Measurements from ENCODE around the gene CWC15.
A peak's percentile ranks its signal among the peaks of the same experiment; 100 is the strongest.
"Not testable (repeated sequence)": the region's sequence is repeated elsewhere in the genome, so short reads cannot be mapped to it uniquely, and the experiment has no call there.

CWC15 gene

DNA sequence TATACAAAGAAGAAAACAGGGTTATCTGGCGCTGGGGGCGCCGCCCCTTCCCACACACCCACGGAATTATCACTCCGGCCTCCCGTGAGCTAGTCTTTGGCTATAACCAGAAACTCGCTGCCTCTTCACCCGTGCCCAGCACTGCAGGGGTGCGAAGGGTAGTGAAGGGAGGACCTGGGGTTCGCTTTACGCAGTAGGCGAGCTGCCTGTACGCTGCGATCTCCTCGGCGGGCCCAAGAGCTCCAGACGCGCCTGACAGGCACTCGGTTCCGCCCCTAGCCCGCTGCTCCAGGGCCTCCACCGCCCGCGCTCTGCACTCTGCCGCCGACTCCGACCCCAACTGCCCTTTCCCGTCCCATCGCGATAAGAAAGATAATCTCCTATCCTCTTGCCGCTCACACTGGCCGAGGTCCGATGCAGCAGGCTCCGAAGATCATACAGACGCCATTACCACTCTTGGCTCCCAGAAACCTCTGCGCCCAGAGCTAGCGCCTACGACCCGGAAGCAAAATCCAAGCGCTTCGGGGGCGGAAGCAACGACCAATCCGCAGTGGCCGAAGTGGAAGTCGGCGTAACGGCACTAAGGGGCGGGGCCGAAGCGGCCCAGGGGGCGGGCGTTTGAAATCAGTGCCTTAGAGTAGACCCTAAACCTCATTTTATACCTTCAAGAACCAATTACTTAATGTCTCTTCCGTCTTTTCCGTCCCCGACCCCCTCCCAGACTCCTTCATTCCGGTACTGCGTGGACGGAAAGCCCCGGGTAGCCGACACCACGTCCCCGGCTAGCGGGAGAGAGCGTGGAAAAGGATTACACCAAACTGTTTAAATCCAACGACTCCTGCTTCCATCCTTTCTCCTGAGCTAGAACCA, at the start of gene CWC15, which contains the start of gene KDM4D:
TSS of gene CWC15 (minus strand) at position 458 of the 870 bp plus-strand sequence. CDS start 1,371 bp downstream, outside the sequence.
TSS of gene KDM4D (plus strand) at position 611 of the 870 bp plus-strand sequence. CDS start 23,664 bp downstream, outside the sequence.
- DNase-seq (ENCODE audit: low read depth), result peak; percentile 92

DNA sequence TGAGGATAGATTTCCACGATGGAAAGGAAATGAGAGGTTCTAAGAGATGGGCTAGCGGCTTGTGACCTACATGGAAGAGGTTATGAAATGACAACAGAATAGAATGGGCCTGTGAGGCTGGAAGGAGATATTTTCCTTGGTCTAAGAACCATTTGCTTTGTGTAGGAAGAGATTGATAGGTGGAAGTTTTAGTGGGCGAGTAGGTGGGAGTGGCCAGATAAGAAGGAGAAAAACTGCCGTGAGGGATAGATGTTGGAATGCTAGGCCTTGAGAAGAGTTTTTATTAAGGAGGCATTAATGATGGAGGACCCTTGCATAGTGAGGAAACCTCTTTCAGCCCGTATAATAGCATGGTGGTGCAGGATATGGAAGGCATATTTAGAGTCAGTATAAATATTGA, 48.1 kb upstream of the CWC15 start:
- not testable (repeated sequence) for DNase-seq (ENCODE audit: low read depth)

DNA sequence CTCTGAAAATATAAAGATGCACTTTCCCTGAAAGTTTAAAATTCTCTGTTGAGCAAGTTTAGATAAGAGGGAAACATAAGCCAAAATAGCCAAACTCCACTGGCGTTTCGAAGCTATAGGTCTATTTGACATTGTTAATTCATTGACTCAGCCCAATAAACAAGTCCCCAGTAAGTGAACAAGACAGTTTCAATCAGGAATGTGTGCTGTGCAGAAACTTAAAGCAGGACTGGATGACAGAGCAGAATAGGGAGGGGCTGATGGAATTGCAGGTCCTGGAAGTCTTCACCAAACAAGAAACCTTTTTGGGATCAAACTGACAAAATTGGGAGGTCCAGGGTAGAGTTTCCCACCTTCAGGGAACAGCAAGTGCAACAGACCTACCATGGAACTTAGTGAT, 42.8 kb upstream of the CWC15 start:
- no peak for DNase-seq (ENCODE audit: low read depth)

DNA sequence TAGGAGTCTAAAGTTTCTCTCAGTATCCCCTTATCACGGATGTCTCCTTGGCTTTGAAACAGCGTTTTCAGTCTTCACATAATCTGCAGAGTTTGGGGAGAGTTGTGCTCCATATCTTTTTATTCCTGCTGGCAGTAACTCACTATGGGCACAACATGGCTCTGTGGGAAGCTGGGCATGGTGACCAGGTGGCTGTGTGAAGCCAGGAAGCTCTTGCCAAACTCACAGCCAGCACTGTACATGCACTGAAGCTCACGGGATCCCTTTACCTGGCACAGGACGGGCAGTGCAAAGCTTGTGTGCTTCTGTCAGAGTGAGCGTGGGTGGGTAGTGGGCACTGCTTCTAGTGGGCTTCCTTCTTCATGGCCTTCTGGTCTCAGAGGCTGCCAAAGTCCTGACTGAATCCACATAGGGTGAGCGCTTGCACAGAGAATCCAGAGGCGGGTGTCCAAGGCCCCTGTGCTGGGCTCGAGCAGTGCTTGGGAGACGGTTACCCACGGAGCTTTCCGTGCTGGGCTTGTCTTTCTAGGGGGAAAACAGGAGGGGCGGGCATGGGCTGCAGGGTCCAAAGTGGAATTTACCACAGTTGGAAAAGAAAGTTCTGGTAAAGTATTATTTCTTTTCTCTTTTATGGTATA, 40.9 kb upstream of the CWC15 start:
- no peak for DNase-seq (ENCODE audit: low read depth)

DNA sequence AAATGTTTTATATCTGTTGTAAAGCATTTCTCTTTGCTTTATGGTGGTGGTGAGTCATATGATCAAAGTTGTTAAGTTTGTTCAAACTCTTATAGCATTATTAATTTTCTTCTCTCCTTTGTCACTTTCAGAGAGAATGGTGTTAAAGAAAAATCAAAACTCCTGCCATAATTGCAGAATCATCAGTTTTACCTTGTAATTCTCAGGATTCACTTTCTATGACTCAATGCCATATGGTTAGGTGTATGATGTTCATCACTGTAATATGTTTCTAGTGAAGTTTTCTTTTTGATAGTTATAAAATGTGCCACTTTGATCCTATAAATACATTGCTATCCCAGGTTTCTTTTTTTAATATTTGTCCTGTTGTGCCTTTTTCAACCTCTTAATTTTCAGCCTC, 38.0 kb upstream of the CWC15 start:
- no peak for DNase-seq (ENCODE audit: low read depth)

DNA sequence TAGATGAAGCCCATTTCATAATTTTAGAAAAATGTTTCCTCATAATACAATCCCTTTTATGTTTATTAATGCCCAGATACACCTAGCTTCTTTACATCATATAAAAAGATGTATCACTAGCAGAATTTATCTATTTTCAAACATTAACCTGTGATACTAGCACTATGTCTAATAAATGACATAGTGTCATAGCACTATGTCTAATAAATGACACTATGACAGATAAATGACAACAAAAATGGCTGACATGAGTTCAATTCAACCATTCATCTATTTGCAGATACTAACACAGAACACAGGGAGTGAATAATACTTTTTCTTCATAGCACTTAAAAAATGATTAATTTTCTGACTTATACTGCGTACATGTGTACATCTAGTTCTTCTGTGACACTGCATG, 32.3 kb upstream of the CWC15 start:
- DNase-seq (ENCODE audit: low read depth), result no peak

DNA sequence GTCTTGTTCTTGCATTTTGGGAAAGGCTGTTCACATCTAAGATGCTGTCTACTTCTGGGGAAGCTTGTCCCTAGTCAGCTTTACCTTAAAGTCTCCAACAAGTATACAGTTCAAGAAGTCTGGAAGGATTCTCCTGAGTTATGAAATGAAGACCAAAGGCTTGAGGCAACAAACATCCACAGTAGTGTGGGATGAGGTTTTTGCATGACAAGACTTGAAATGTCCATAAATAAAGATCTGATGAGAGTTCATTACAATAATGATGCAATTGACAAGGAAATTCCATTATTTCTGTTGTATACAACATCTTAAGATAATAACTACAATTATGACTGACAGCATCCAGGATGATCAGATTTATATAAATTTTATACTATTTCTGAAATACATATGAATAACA, 30.4 kb upstream of the CWC15 start:
- no peak for DNase-seq (ENCODE audit: low read depth)

DNA sequence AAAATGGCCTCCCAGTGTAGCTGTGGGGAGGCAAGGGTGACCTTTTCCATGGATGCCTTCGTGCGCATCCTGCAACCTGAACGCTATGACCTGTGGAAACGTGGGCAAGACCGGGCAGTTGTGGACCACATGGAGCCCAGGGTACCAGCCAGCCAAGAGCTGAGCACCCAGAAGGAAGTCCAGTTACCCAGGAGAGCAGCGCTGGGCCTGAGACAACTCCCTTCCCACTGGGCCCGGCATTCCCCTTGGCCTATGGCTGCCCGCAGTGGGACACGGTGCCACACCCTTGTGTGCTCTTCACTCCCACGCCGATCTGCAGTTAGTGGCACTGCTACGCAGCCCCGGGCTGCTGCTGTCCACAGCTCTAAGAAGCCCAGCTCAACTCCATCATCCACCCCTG, 24.9 kb upstream of the CWC15 start:
- DNase-seq (ENCODE audit: low read depth), result no peak

DNA sequence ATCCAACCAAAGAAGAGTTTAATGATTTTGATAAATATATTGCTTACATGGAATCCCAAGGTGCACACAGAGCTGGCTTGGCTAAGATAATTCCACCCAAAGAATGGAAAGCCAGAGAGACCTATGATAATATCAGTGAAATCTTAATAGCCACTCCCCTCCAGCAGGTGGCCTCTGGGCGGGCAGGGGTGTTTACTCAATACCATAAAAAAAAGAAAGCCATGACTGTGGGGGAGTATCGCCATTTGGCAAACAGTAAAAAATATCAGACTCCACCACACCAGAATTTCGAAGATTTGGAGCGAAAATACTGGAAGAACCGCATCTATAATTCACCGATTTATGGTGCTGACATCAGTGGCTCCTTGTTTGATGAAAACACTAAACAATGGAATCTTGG, 24.1 kb upstream of the CWC15 start:
- DNase-seq (ENCODE audit: low read depth), result no peak

DNA sequence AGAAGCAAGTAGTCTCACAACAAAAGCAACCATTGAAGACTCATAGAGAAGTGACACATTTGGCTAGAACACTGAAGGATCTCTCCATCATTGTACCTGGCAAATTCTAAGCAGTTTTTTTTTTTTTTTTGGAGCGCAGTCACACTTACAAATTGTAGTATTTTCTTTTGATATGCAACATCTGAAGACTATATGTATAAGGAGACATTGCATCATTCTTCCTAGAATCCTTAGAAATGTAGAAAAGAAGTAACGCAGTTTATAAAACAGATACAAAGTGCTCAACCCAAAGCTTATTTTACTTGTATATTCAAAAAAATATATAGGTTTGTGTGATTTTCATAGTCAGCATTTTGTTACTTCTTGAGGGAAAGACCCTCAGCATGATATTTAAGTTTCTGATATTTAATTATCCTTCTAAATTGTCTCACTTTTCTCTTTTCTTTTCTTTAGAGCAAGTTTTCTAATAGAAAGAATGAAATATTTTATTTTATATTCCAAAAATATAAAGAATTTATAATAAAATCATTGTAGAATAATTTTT, 20.1 kb upstream of the CWC15 start:
- DNase-seq (ENCODE audit: low read depth), result no peak

DNA sequence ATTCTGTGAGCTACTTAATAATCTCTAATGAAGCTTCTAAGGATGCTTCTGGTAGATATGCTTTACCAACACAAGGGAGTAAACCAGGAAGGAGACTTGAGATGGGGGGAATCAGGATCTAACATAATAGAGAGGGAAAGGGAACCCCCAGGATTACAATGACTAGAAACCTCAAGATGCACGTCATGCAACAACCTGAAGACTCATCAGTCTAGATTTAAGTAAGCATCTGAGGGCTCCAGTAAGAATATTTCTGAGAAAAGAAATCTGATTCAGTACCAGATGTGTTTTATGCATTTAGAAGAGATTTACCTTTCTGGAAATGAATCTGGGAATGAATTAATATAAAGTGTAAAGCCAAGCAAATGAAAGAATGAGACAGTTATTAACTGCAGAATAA, 15.4 kb upstream of the CWC15 start:
- DNase-seq (ENCODE audit: low read depth), result no peak

DNA sequence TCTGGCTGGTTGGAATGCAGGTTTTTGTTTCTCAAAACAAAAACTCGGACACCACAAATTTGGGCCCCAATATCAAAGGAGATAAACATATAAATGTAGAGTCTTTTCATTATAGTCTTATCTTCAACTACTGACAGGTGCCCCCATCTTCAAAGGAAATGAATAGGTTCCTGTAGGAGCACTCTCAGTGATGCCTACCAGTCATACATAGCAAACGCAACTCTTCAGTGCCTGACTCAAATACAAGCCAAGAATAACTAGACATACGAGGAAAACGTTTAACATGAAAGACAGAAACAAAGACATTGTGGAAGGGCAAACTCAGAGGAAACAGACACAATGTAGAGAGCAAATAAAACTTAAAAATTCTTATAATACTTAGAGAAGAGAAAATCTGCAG, 14.0 kb upstream of the CWC15 start:
- no peak for DNase-seq (ENCODE audit: low read depth)

DNA sequence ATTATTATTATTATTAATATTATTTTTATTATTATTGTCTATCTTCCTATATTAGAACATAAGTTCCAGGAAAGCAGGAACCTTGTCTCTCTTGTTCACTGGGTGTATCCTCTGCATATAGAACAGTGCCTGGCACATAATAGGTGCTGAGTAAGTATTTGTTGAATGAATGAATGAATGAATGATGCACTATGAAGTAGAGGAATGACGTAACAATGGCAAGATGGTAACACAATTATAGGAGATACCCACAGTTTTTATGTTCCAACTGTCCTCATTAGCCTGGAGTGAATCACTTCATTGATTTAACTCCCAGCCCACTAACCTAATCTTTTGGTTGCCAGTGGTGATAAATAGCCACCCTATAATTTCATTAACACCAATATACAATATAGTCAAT, 2.2 kb upstream of the CWC15 start:
- no peak for DNase-seq (ENCODE audit: low read depth)

DNA sequence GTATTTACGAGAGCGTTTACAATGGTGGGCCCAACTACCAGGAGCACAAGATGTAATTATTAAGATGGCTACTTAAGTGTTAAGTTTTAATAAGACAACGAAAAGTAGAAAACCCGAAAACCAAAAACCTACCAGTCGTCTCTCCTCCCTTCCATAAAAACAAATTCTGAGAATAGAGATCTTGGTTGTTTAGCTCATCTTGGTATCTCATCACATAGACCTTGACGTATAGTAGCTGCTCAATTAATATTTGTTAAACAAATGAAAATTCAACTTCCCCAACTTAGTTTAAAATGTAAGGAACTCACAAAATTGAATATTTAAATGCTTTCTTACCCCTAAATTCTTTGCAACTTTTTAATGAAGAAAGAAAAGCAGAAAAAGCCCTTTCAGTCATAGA, 822 bp upstream of the CWC15 start:
- DNase-seq (ENCODE audit: low read depth), result no peak

DNA sequence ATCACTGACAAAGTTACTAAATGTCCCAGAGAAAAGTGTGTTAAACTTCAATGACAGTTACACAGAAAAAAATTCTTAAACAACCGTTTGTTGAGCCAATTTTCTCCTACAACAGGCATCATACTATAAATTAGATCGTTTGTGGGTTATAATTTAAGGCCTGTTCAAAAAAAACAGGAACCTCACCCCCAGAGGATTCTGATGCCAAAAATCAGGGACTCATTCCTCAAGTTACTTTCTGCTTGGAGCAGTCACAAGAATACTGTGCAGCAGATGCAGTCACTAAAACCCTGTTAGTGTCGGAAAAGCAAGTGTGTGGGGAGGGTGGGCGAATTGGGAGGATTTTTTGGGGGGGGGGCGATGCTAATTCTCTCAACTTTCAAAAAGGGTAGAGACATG, 657 bp downstream of the CWC15 start:
- no peak for DNase-seq (ENCODE audit: low read depth)

DNA sequence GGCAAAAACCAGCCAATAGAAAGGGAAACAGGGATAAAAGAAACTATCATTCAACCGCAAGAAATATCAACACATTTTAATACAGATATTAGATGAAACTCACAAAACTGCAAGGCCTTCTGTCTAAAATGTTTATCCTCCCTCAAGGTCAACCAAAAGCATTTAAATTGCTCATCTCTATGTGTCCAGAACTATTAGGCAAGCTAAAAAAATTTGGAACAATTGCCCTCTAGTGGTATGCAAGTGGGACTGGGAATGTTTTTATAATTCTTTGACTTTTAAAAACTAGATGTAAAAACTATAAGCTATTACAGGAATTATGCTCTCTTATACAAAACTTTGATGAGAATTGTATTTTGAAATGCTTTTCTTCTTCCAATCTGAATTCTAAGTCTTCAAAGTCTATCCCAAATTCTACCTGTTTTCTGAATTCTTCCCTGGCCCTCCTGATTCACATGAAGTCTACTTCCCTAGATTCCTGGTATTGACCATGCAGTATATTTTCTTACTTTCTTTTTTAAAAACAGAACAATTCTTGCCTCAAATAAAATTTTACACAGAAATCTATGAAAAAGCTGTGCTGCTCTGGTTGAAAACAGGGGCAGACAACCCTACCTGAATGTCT, 4.9 kb downstream of the CWC15 start:
- no peak for DNase-seq (ENCODE audit: low read depth)

DNA sequence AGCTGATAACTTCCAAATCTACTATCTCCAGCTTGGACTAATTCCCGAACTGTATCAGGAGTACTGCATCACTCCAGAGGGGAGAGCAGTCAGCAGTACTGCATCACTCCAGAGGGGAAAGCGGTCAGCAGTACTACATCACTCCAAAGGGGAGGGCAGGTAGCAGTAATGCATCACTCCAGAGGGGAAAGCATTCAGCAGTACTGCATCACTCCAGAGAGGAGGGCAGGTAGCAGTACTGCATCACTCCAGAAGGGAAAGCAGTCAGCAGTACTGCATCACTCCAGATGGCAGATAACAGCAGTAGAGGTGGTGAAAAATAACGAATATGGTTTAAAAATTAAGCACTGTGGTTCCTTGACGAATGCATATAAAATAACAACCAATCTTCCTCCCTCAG, 8.4 kb downstream of the CWC15 start:
- no peak for DNase-seq (ENCODE audit: low read depth)

DNA sequence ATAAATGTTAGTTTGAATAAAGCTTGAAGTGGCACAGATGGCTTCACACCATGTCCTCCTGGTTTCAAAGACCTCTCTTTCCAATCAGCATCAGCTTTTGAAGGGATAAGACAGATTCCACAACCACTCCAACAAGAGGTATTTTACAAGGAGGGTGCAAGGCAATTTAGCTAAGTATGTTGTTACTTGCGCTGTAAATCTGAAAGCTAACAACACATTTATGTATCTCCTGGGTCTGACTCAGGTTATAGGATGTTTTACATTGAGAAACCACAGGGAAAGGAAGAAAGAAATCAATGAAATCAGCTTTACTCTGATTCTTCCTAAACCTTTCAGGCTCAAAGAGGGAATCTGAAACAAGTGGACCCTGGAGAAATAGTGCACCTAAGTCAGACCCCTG, 12.1 kb downstream of the CWC15 start:
- no peak for DNase-seq (ENCODE audit: low read depth)

DNA sequence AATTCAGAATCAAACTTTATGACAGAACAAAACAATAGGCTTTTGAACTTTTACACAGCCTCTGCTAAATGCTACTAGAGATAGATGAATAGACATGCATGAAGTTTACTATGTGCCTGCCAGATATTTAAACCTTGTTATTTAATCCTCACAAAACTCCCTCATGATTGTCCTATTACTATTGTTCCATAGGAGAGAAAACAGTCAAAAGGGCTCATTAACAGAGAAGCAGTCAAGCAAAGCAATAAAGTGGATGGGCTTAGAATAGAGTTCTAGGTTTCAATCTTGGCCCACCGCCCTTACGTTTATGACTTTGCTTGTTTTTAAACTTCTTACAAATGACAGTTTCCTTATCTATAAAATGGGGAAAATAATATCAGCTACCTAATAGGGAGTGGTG, 12.9 kb downstream of the CWC15 start:
- no peak for DNase-seq (ENCODE audit: low read depth)

DNA sequence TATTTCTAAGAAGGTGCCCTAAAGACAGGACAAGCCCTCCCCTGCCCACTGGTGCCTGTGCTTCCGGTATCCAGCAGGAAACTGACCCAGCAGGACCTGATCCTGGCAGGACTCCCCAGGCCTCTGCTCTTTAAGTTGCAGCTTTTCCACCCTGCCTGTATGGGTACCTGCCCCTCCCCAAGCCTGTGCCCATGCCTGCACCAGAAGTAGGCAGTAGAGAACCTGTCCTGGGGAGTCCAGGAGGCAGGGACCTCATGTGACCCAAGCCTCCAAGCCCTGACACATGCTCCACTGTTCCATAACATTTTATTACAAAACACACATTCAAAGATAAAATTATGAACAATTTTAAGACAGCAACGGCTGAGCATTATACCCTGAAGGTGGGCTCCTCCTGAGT, 14.2 kb downstream of the CWC15 start:
- DNase-seq (ENCODE audit: low read depth), result no peak

DNA sequence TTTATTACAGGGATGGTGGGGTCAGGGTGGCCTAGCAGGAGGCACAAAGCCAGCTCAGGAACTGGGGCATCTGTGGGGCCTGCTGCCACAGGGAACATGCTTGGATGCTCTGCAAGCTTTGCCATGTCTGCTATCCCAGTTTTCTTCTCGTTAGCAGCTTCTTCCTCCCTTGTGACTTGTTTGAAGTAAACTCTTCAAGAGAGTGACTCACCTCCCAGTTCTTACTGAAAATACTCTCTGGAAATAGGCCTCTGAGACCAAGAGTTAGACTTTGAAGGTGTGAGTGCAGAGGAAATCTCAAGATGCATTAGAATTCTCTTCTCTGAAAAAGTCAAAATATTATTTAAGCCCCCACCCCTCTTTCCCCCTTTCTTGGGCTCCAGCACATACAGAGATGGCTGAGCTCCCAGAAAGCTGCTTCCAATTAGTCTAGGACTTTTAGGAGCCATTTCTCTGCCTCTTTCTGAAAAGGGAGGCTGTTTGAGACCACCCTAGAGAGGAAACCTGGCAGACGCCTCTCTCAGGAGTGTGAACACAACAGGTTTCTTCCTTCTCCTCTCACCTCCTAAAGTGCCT, 15.1 kb downstream of the CWC15 start:
- no peak for DNase-seq (ENCODE audit: low read depth)

DNA sequence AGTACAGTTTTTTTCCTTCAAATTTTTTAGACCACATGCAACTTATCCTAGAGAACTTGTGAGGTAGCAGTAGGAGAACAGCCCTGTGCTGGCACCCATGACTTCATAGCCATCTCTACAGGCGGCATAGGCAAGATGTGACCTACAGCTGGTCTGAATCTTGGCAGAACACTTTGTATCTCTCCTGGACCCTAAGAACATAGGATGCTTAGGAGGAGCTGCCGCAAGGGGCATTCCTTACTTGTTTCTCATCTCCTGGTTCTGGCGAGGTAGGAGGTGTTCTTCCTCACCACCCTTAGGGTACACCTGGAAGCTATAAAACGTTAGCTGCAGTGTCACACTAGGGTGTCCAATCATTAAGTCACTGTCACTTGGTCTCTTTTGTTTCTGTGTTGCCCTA, 16.4 kb downstream of the CWC15 start:
- no peak for DNase-seq (ENCODE audit: low read depth)

DNA sequence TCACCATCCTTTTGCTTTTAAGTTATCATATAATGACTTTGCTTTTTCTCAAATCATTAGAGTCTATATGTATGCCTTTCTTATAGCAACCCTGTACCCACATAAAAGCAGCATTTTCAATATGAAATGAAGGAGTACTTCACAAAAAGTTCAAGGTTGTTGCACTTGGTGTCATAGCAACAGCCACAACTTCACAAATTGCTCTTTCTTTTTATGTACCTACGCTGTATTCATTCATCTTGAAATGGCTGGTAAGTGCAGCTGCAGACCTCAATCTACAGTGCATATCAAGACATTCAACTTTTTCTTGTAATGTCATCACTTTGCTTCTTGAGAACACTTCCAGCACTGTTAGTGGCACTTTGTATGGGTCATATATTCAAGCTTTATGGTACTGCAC, 18.6 kb downstream of the CWC15 start:
- DNase-seq (ENCODE audit: low read depth), result no peak

Data from activated T-cell treated with anti-CD3 and anti-CD28 coated beads for 1 hour (primary cell).